ENCODE data around the gene REC8.
A peak's percentile ranks its signal among the peaks of the same experiment; 100 is the strongest.

The REC8 gene

DNA sequence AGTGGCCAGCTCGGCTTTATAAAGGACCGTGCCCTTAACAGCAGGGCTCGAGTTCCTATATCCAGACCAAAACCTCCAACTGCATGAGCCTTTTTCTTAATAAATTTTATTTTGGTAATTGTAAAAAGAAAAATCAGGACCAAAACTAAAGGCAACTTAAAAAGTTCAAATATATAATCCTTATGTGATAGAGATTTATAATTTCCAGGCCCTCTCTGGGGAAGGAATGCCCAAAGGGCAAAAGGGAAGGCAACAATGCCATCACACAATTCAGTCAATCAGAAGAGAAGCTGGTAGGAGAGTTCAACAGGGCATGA, 17.1 kb downstream of the REC8 start:
- no peak for DNase-seq (ENCODE audit: low read depth)
- H3K4me3 ChIP-seq (ENCODE audit: low read depth, low read length): peak overlapping the region; percentile 97
- no peak for TF ChIP-seq CTCF (IDR thresholded peaks at IDR 0.05; ENCODE audit: control insufficient read depth, extremely low read depth, insufficient read depth)

GRCh38 chr14:24189460-24189859, 17.6 kb downstream of the REC8 start:
- peak overlapping the region; percentile 97 for H3K4me3 ChIP-seq (ENCODE audit: low read depth, low read length)
- DNase-seq (ENCODE audit: low read depth): no peak

DNA sequence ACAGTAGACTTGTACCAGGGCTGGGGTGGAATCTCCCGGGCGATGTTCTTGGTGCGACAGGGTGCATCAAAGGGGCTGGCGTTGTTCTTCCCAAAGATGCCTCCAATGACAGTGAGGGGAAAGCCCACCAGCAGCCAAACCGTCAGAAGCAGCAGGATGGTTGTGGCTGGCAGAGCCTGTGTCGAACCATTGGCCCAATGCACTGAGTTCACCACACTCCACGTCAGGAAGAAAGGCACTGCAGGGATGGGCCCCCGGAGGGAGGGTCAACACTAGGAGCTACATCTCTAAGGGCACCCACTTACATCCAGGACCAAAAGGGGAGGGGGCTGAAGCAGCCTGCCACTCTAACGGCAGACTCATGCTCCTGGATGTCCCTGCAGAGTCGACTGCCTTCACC, 18.5 kb downstream of the REC8 start:
- no peak overlapping the region for H3K4me3 ChIP-seq (ENCODE audit: low read depth, low read length)
- no peak for TF ChIP-seq CTCF (IDR thresholded peaks at IDR 0.05; ENCODE audit: control insufficient read depth, extremely low read depth, insufficient read depth)
- DNase-seq (ENCODE audit: low read depth): no peak

More at GRCh38 chr14:24189460-24189859, 17.6 kb downstream of the REC8 start:
- no peak for TF ChIP-seq CTCF (IDR thresholded peaks at IDR 0.05; ENCODE audit: control insufficient read depth, extremely low read depth, insufficient read depth)

- TF ChIP-seq CTCF (IDR thresholded peaks at IDR 0.05; ENCODE audit: control insufficient read depth, extremely low read depth, insufficient read depth): no peak
- no peak overlapping the region for H3K4me3 ChIP-seq (ENCODE audit: low read depth, low read length)
- DNase-seq (ENCODE audit: low read depth): no peak
Observed at GRCh38 chr14:24192933-24193332, 21.1 kb downstream of the REC8 start.

GRCh38 chr14:24194186-24194872, 22.4 kb downstream of the REC8 start:
- DNase-seq (ENCODE audit: low read depth): no peak
- no peak for TF ChIP-seq CTCF (IDR thresholded peaks at IDR 0.05; ENCODE audit: control insufficient read depth, extremely low read depth, insufficient read depth)
- H3K4me3 ChIP-seq (ENCODE audit: low read depth, low read length): peak overlapping the region; percentile 90

DNA sequence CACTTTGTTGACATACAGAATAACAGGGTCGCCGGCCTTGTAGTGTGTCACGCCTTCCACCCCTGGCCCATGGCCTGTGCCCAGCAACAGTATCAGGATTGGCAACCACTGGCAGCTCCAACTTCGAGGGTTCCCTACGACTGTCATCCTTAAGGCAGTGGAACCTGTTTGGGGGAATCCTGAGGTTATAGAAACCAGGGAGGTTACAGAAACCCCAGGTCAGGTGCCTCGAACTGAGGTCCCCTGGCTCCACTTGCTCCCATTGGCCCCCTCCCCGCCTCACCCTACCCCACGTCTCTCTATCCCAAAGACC, 22.9 kb downstream of the REC8 start:
- peak overlapping the region; percentile 90 for H3K4me3 ChIP-seq (ENCODE audit: low read depth, low read length)
- no peak for DNase-seq (ENCODE audit: low read depth)
- no peak for TF ChIP-seq CTCF (IDR thresholded peaks at IDR 0.05; ENCODE audit: control insufficient read depth, extremely low read depth, insufficient read depth)
